ENCODE measurements around the gene FAM185A.

GRCh38 chr7:102828286-102828685 lies 79.5 kb downstream of the FAM185A start:
- TF ChIP-seq FOXM1 (IDR thresholded peaks at IDR 0.05; ENCODE audit: borderline replicate concordance, low read depth): no peak
- TF ChIP-seq NFIC (IDR thresholded peaks at IDR 0.05): no peak
- TF ChIP-seq YY1 (IDR thresholded peaks at IDR 0.05; ENCODE audit: low read depth): no peak
- no peak for TF ChIP-seq RAD21 (IDR thresholded peaks at IDR 0.05; ENCODE audit: low read depth)
- no peak for TF ChIP-seq TAF1 (IDR thresholded peaks at IDR 0.05; ENCODE audit: low read depth)
- TF ChIP-seq ZBTB7A (IDR thresholded peaks at IDR 0.05; ENCODE audit: low read depth): no peak
- TF ChIP-seq USF1 (IDR thresholded peaks at IDR 0.05): no peak
- no peak for TF ChIP-seq CEBPB (IDR thresholded peaks at IDR 0.05)
- TF ChIP-seq REST (IDR thresholded peaks at IDR 0.05; ENCODE audit: low read depth): no peak
- TF ChIP-seq EP300 (IDR thresholded peaks at IDR 0.05; ENCODE audit: borderline replicate concordance): no peak
- no peak for TF ChIP-seq MAX (IDR thresholded peaks at IDR 0.05)
